ENCODE measurements around the gene TSPAN9. TPM values are rescaled to one million over a fixed set of nuclear protein-coding genes. Genes with fewer than 3 reads are reported as not detected.

Gene TSPAN9
- total and polyA plus RNA-seq, 2 experiments from 2014 or later = 6.0 to 31.5 TPM

- Histone ChIP-seq H3K27ac (ENCODE audit: low read depth) (no peak overlapping the region), H3K9me2 (ENCODE audit: insufficient read depth) (no peaks in the 10 kb centered on the region), H4K20me1 (replicated peaks; ENCODE audit: insufficient read depth) (no peaks in the 10 kb centered on the region; the same call in 1 of the 2 replicates), H3K4me1 (ENCODE audit: insufficient read depth) (peaks cover 16% of the 10 kb centered on the region), H3F3A (replicated peaks; ENCODE audit: low read depth) (0 out of 2 replicates have a peak, but pooled peaks cover 9% of the 10 kb centered on the region), H2AFZ (no peak overlapping the region), H3K4me2 (no peak overlapping the region), H3K4me3 (no peak overlapping the region), H3K36me3 (ENCODE audit: insufficient read depth) (no peaks in the 10 kb centered on the region; the same call in 1 of the 2 replicates), H3K27me3 (ENCODE audit: insufficient read depth) (no peaks in the 10 kb centered on the region), H3K79me2 (replicated peaks; ENCODE audit: insufficient read depth) (no peaks in the 10 kb centered on the region; the same call in none of the 2 replicates)
- TF ChIP-seq ZNF114 (CRISPR knock-in tag; IDR thresholded peaks at IDR 0.05) (no peak), ZNF331 (CRISPR knock-in tag; IDR thresholded peaks at IDR 0.05; ENCODE audit: low read depth) (no peak), EZH2 (IDR thresholded peaks at IDR 0.05; ENCODE audit: low read depth, unreplicated experiment) (no peak), NANOG (IDR thresholded peaks at IDR 0.05; ENCODE audit: borderline replicate concordance) (no peak), CREB1 (CRISPR knock-in tag; IDR thresholded peaks at IDR 0.05; ENCODE audit: low read depth) (no peak), POLR2AphosphoS5 (IDR thresholded peaks at IDR 0.05; ENCODE audit: low read depth) (no peak)
- H3K36me3 Mint-ChIP-seq (ENCODE audit: low read depth) = peaks cover 13% of the 10 kb centered on the region
- H3K4me3 Mint-ChIP-seq = no peak overlapping the region
- peaks cover 35% of the 10 kb centered on the region for H3K4me1 Mint-ChIP-seq
- no peak overlapping the region for H3K27ac Mint-ChIP-seq
- no peak for DNase-seq (ENCODE audit: low spot score)
- peaks cover 3% of the 10 kb centered on the region; the same call in 2 of the 3 replicates for H3K9me3 Mint-ChIP-seq
- ATAC-seq = no peak
- peaks cover 24% of the 10 kb centered on the region for H3K27me3 Mint-ChIP-seq (ENCODE audit: insufficient read depth, low read depth, poor library complexity)
These were observed 9.6 kb downstream of the TSPAN9 start for GRCh38 chr12:3086729-3087323.

GRCh38 chr12:3087758-3088650 is 10.8 kb downstream of the TSPAN9 start:
- ATAC-seq (no peak), DNase-seq (ENCODE audit: low spot score) (no peak)
- Mint-ChIP-seq H3K27ac (no peak overlapping the region), H3K4me1 (peaks cover 36% of the 10 kb centered on the region), H3K36me3 (ENCODE audit: low read depth) (peaks cover 8% of the 10 kb centered on the region), H3K27me3 (ENCODE audit: insufficient read depth, low read depth, poor library complexity) (peaks cover 21% of the 10 kb centered on the region), H3K9me3 (0 out of 3 replicates have a peak, but pooled peaks cover 3% of the 10 kb centered on the region), H3K4me3 (no peak overlapping the region)
- Histone ChIP-seq H3K36me3 (ENCODE audit: insufficient read depth) (no peaks in the 10 kb centered on the region; the same call in 1 of the 2 replicates), H3F3A (replicated peaks; ENCODE audit: low read depth) (0 out of 2 replicates have a peak, but pooled peaks cover 9% of the 10 kb centered on the region), H3K9me2 (ENCODE audit: insufficient read depth) (no peaks in the 10 kb centered on the region), H2AFZ (no peak overlapping the region), H3K79me2 (replicated peaks; ENCODE audit: insufficient read depth) (no peaks in the 10 kb centered on the region; the same call in none of the 2 replicates), H3K27ac (ENCODE audit: low read depth) (no peak overlapping the region), H3K4me3 (no peak overlapping the region), H4K20me1 (replicated peaks; ENCODE audit: insufficient read depth) (no peaks in the 10 kb centered on the region; the same call in 1 of the 2 replicates), H3K4me2 (no peak overlapping the region), H3K27me3 (ENCODE audit: insufficient read depth) (no peaks in the 10 kb centered on the region), H3K4me1 (ENCODE audit: insufficient read depth) (peaks cover 16% of the 10 kb centered on the region)
- TF ChIP-seq NANOG (IDR thresholded peaks at IDR 0.05; ENCODE audit: borderline replicate concordance) (no peak), CTCF (conservative IDR thresholded peaks at IDR 0.05; ENCODE audit: low read depth in 2 of 2) (no peak), POLR2AphosphoS5 (IDR thresholded peaks at IDR 0.05; ENCODE audit: low read depth) (no peak), ZNF331 (CRISPR knock-in tag; IDR thresholded peaks at IDR 0.05; ENCODE audit: low read depth) (no peak)
- TF ChIP-seq, protein P1, sequence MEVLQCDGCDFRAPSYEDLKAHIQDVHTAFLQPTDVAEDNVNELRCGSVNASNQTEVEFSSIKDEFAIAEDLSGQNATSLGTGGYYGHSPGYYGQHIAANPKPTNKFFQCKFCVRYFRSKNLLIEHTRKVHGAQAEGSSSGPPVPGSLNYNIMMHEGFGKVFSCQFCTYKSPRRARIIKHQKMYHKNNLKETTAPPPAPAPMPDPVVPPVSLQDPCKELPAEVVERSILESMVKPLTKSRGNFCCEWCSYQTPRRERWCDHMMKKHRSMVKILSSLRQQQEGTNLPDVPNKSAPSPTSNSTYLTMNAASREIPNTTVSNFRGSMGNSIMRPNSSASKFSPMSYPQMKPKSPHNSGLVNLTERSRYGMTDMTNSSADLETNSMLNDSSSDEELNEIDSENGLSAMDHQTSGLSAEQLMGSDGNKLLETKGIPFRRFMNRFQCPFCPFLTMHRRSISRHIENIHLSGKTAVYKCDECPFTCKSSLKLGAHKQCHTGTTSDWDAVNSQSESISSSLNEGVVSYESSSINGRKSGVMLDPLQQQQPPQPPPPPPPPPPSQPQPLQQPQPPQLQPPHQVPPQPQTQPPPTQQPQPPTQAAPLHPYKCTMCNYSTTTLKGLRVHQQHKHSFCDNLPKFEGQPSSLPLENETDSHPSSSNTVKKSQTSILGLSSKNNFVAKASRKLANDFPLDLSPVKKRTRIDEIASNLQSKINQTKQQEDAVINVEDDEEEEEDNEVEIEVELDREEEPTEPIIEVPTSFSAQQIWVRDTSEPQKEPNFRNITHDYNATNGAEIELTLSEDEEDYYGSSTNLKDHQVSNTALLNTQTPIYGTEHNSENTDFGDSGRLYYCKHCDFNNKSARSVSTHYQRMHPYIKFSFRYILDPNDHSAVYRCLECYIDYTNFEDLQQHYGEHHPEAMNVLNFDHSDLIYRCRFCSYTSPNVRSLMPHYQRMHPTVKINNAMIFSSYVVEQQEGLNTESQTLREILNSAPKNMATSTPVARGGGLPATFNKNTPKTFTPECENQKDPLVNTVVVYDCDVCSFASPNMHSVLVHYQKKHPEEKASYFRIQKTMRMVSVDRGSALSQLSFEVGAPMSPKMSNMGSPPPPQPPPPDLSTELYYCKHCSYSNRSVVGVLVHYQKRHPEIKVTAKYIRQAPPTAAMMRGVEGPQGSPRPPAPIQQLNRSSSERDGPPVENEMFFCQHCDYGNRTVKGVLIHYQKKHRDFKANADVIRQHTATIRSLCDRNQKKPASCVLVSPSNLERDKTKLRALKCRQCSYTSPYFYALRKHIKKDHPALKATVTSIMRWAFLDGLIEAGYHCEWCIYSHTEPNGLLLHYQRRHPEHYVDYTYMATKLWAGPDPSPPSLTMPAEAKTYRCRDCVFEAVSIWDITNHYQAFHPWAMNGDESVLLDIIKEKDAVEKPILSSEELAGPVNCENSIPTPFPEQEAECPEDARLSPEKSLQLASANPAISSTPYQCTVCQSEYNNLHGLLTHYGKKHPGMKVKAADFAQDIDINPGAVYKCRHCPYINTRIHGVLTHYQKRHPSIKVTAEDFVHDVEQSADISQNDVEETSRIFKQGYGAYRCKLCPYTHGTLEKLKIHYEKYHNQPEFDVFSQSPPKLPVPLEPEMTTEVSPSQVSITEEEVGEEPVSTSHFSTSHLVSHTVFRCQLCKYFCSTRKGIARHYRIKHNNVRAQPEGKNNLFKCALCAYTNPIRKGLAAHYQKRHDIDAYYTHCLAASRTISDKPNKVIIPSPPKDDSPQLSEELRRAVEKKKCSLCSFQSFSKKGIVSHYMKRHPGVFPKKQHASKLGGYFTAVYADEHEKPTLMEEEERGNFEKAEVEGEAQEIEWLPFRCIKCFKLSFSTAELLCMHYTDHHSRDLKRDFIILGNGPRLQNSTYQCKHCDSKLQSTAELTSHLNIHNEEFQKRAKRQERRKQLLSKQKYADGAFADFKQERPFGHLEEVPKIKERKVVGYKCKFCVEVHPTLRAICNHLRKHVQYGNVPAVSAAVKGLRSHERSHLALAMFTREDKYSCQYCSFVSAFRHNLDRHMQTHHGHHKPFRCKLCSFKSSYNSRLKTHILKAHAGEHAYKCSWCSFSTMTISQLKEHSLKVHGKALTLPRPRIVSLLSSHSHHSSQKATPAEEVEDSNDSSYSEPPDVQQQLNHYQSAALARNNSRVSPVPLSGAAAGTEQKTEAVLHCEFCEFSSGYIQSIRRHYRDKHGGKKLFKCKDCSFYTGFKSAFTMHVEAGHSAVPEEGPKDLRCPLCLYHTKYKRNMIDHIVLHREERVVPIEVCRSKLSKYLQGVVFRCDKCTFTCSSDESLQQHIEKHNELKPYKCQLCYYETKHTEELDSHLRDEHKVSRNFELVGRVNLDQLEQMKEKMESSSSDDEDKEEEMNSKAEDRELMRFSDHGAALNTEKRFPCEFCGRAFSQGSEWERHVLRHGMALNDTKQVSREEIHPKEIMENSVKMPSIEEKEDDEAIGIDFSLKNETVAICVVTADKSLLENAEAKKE (CRISPR knock-in tag; IDR thresholded peaks at IDR 0.05) = no peak
- TF ChIP-seq, protein P2, sequence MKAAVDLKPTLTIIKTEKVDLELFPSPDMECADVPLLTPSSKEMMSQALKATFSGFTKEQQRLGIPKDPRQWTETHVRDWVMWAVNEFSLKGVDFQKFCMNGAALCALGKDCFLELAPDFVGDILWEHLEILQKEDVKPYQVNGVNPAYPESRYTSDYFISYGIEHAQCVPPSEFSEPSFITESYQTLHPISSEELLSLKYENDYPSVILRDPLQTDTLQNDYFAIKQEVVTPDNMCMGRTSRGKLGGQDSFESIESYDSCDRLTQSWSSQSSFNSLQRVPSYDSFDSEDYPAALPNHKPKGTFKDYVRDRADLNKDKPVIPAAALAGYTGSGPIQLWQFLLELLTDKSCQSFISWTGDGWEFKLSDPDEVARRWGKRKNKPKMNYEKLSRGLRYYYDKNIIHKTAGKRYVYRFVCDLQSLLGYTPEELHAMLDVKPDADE (IDR thresholded peaks at IDR 0.05) = no peak
